ENCODE results near the gene SKIL.

SKIL gene

GRCh38 chr3:170442947-170443346 is 85.4 kb downstream of the SKIL start:
- H3K4me3 ChIP-seq (ENCODE audit: low read depth, low read length): no peak overlapping the region
- no peaks in the 10 kb centered on the region for H3K27me3 ChIP-seq (ENCODE audit: insufficient read depth, low read length)
- H3K9me3 ChIP-seq (ENCODE audit: insufficient read depth, low read depth, low read length): no peaks in the 10 kb centered on the region
- no peaks in the 10 kb centered on the region for H3K4me1 ChIP-seq (ENCODE audit: control insufficient read depth in 1 of 2, insufficient read depth in 2 of 2, low read length in 2 of 2)
- H2BK5ac ChIP-seq (ENCODE audit: low read depth, low read length, poor library complexity): no peak overlapping the region
- no peak overlapping the region for H3K4me2 ChIP-seq (ENCODE audit: low read length)
- H4K12ac ChIP-seq (ENCODE audit: low read depth, low read length): no peak overlapping the region
- no peak overlapping the region for H2BK120ac ChIP-seq (ENCODE audit: insufficient read depth, low read length, poor library complexity)
- no peaks in the 10 kb centered on the region for H3K79me1 ChIP-seq (ENCODE audit: low read length)
- no peak overlapping the region for H2BK12ac ChIP-seq (ENCODE audit: low read length)
- no peak overlapping the region for H3K18ac ChIP-seq (ENCODE audit: low read length)
- H4K8ac ChIP-seq (ENCODE audit: low read depth, low read length): no peak overlapping the region
- no peak overlapping the region for H3K4ac ChIP-seq (ENCODE audit: low read depth, low read length)
- no peaks in the 10 kb centered on the region for H3K36me3 ChIP-seq (ENCODE audit: control insufficient read depth in 1 of 2, insufficient read depth in 2 of 2, low read length in 2 of 2)
- H4K91ac ChIP-seq (ENCODE audit: low read depth, low read length): no peak overlapping the region
- no peaks in the 10 kb centered on the region for H3K79me2 ChIP-seq (ENCODE audit: control insufficient read depth, insufficient read depth, low read length, poor library complexity)
- H3K14ac ChIP-seq (ENCODE audit: low read length): no peak overlapping the region
- DNase-seq: no peak
- no peak overlapping the region for H3K23ac ChIP-seq (ENCODE audit: low read length)
- no peak overlapping the region for H2AFZ ChIP-seq (ENCODE audit: insufficient read depth, low read length, poor library complexity)
- H3K9ac ChIP-seq (ENCODE audit: low read length): no peak overlapping the region
- no peak overlapping the region for H2AK5ac ChIP-seq (ENCODE audit: low read length)
- H3K27ac ChIP-seq (ENCODE audit: low read depth, low read length): no peak overlapping the region

GRCh38 chr3:170443457-170443856 is 85.9 kb downstream of the SKIL start:
- Histone ChIP-seq H2BK12ac (ENCODE audit: low read length) (no peak overlapping the region), H3K4me1 (ENCODE audit: control insufficient read depth in 1 of 2, insufficient read depth in 2 of 2, low read length in 2 of 2) (no peaks in the 10 kb centered on the region), H3K27ac (ENCODE audit: low read depth, low read length) (no peak overlapping the region), H3K4me3 (ENCODE audit: low read depth, low read length) (no peak overlapping the region), H2BK120ac (ENCODE audit: insufficient read depth, low read length, poor library complexity) (no peak overlapping the region), H2AFZ (ENCODE audit: insufficient read depth, low read length, poor library complexity) (no peak overlapping the region), H2BK5ac (ENCODE audit: low read depth, low read length, poor library complexity) (no peak overlapping the region), H2AK5ac (ENCODE audit: low read length) (no peak overlapping the region), H3K23ac (ENCODE audit: low read length) (no peak overlapping the region), H3K9me3 (ENCODE audit: insufficient read depth, low read depth, low read length) (no peaks in the 10 kb centered on the region), H3K4ac (ENCODE audit: low read depth, low read length) (no peak overlapping the region), H4K8ac (ENCODE audit: low read depth, low read length) (no peak overlapping the region), H3K18ac (ENCODE audit: low read length) (no peak overlapping the region), H4K12ac (ENCODE audit: low read depth, low read length) (no peak overlapping the region), H3K79me2 (ENCODE audit: control insufficient read depth, insufficient read depth, low read length, poor library complexity) (no peaks in the 10 kb centered on the region), H3K4me2 (ENCODE audit: low read length) (no peak overlapping the region), H3K36me3 (ENCODE audit: control insufficient read depth in 1 of 2, insufficient read depth in 2 of 2, low read length in 2 of 2) (no peaks in the 10 kb centered on the region), H3K27me3 (ENCODE audit: insufficient read depth, low read length) (no peaks in the 10 kb centered on the region), H4K91ac (ENCODE audit: low read depth, low read length) (no peak overlapping the region), H3K9ac (ENCODE audit: low read length) (no peak overlapping the region), H3K14ac (ENCODE audit: low read length) (no peak overlapping the region), H3K79me1 (ENCODE audit: low read length) (no peaks in the 10 kb centered on the region)
- no peak for DNase-seq

Data from trophoblast cell (in vitro differentiated cells and primary cell).